Naive thymus-derived CD4-positive, alpha-beta T cell (primary cell): ENCODE data around the gene SURF1. TPM values are rescaled to one million over a fixed set of nuclear protein-coding genes. Genes with fewer than 3 reads are reported as not detected.

Experiments
- ATAC-seq: fragments of 150-1000 bp; cut with Tn5 transposase; 2 replicates; pipeline ENCODE4 v1.10.0; 2021; ENCODE audit warnings: mild to moderate bottlenecking, moderate library complexity
- CTCF ChIA-PET: fragments of 350-600 bp; sonication (Branson Sonifier 250); formaldehyde crosslinking; loops from one replicate; lab custom pipeline; 2021; ENCODE audit warnings: antibody characterized with exemption; lab: Charles Lee
- POLR2A ChIA-PET: fragments of 350-600 bp; sonication (Branson Sonifier 250); formaldehyde crosslinking; loops from one replicate; lab custom pipeline; 2021; ENCODE audit warnings: antibody characterized with exemption, inconsistent platforms; lab: Charles Lee
- DNase-seq, 9 donors: peaks; one replicate each; pipeline versions ENCODE4 v3.0.0 to v3.0.0-alpha.2; 2020 to 2022; ENCODE audit warnings: mixed read lengths in 1 of 9
- H3K27ac ChIP-seq: one replicate; pipeline ENCODE4 v1.7.0; 2013; ENCODE audit warnings: mild to moderate bottlenecking, low read depth, low read length, moderate library complexity
- H3K27me3 ChIP-seq, 2 donors: one replicate each; pipeline ENCODE4 v1.7.0; 2013; ENCODE audit warnings: low read length in 2 of 2, mild to moderate bottlenecking in 2 of 2, moderate library complexity in 2 of 2; ENCODE audit not compliant: control insufficient read depth in 2 of 2, insufficient read depth in 2 of 2
- H3K36me3 ChIP-seq, 3 experiments: 1 replicate in 2 of 3; 2 replicates in 1 of 3; pipeline ENCODE4 v1.7.0; 2013; ENCODE audit warnings: low read length in 3 of 3, mild to moderate bottlenecking in 3 of 3, moderate library complexity in 1 of 3; ENCODE audit not compliant: insufficient read depth in 3 of 3, control insufficient read depth in 2 of 3
- H3K4me1 ChIP-seq, 2 donors: one replicate each; pipeline ENCODE4 v1.7.0; 2013; ENCODE audit warnings: low read length in 2 of 2, mild to moderate bottlenecking in 2 of 2, moderate library complexity in 1 of 2; ENCODE audit not compliant: control insufficient read depth in 2 of 2, insufficient read depth in 2 of 2
- H3K4me3 ChIP-seq: 2 replicates; pipeline ENCODE4 v1.7.0; 2013; ENCODE audit warnings: mild to moderate bottlenecking, low read length
- H3K9me3 ChIP-seq, 3 experiments: 1 replicate in 2 of 3; 2 replicates in 1 of 3; pipeline ENCODE4 v1.7.0; 2013; ENCODE audit warnings: low read length in 3 of 3; ENCODE audit not compliant: control insufficient read depth in 2 of 3
- H3K27ac Mint-ChIP-seq, 9 donors: one replicate each; pipeline ENCODE4 v1.8.0; 2020 to 2022; ENCODE audit warnings: mixed read lengths in 9 of 9, mild to moderate bottlenecking in 8 of 9, moderate library complexity in 5 of 9, inconsistent platforms in 2 of 9
- H3K27me3 Mint-ChIP-seq, 5 donors: one replicate each; pipeline ENCODE4 v1.8.0; 2021 to 2022; ENCODE audit warnings: mixed read lengths in 5 of 5, mild to moderate bottlenecking in 1 of 5
- H3K36me3 Mint-ChIP-seq, 5 donors: one replicate each; pipeline ENCODE4 v1.8.0; 2020 to 2022; ENCODE audit warnings: mixed read lengths in 5 of 5, mild to moderate bottlenecking in 3 of 5, inconsistent platforms in 1 of 5
- H3K4me1 Mint-ChIP-seq, 7 donors: one replicate each; pipeline ENCODE4 v1.8.0; 2020 to 2022; ENCODE audit warnings: mixed read lengths in 7 of 7, mild to moderate bottlenecking in 3 of 7, inconsistent platforms in 1 of 7
- H3K4me3 Mint-ChIP-seq, 10 donors: one replicate each; pipeline ENCODE4 v1.8.0; 2020 to 2022; ENCODE audit warnings: mild to moderate bottlenecking in 10 of 10, mixed read lengths in 10 of 10, moderate library complexity in 6 of 10, inconsistent platforms in 2 of 10
- H3K9me3 Mint-ChIP-seq, 11 donors: one replicate each; pipeline ENCODE4 v1.8.0; 2020 to 2022; ENCODE audit warnings: mixed read lengths in 11 of 11, mild to moderate bottlenecking in 4 of 11, inconsistent platforms in 1 of 11, moderate library complexity in 1 of 11
- intact Hi-C, 2 donors: fragments of 100-400 bp; cut with micrococcal nuclease; formaldehyde crosslinking; loops; one replicate each; pipeline ENCODE4 v1.15.1; 2023
- polyA plus RNA-seq, 2 donors: library from polyadenylated mRNA; unstranded; fragments of 300-500 nt; fragmentation: Illumina TruSeq; gene quantifications; one replicate each; pipeline ENCODE4 v1.2.3, GENCODE V29; 2021
- total RNA-seq, 6 experiments: library from RNA in 5 of 6; stranded (reverse) in 5 of 6; gene quantifications; 1 replicate in 5 of 6; 2 replicates in 1 of 6; pipeline ENCODE4 v1.2.3 and lab custom pipeline; 2021 to 2026

The SURF1 gene
- total and polyA plus RNA-seq, 7 experiments from 2014 or later, result 40.5 to 128 (median 53.3) TPM

DNA sequence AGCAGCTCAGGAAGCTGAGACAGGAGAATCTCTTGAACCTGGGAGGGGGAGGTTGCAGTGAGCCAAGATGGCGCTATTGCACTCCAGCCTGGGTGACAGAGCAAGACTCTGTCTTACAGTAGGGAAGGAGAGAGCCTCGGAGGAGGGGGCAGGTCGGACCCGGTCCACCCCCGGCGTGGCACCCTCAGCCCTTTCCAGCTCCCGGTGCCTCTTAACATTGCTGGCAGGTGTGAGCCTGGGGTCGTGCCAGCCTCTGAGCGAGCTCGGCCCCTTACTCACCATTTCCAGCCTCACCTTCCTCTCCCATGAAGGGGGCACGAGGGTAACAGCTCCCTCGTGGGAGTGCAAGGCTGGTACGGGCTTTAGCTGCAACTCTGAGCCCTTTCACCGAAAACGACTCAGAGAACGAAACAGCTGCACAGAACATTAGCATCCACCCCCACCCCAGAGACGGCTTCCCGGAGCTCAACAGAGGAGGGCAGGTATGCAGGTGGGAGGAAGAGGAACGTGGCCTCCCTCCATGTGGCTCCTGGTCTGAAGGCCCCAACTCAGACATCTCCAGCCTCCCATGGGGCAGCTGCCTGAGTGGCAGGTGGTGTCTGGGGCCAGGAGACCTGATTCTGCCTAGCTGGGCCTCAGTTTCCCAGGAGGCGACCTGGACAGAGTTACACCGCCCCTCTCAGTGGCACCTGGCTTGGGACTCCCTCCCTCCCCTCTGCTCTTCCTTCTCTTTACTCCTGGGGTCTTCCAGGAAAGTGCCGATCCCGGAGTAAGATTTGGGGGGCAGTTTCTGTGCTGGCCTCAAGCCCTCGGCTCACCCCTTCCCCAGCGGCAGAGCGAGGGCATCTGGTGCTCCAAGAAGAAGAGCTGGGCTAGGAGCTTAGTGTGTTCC is 52.8 kb downstream of the SURF1 start:
- DNase-seq (no peak), ATAC-seq (no peak)
- peaks cover 0 to 2% (median 0%) of the 10 kb centered on the region in 11 donors for H3K9me3 Mint-ChIP-seq
- H3K4me3 ChIP-seq, result no peak overlapping the region
- no peaks in the 10 kb centered on the region for H3K9me3 ChIP-seq
- ChIA-PET POLR2A (no interaction called here), CTCF (no interaction called here)
- H3K36me3 ChIP-seq, result no peaks in the 10 kb centered on the region
- H3K4me3 Mint-ChIP-seq, result no peak overlapping the region
- intact Hi-C loops, result no loop called here
- peaks cover under 1 to 10% (median 6%) of the 10 kb centered on the region in 5 donors for H3K27me3 Mint-ChIP-seq
- H3K27me3 ChIP-seq, result no peaks in the 10 kb centered on the region
- H3K27ac Mint-ChIP-seq, result no peak overlapping the region
- no peaks in the 10 kb centered on the region for H3K4me1 ChIP-seq
- no peaks in the 10 kb centered on the region for H3K36me3 Mint-ChIP-seq
- H3K4me1 Mint-ChIP-seq, result no peaks in the 10 kb centered on the region
- no peak overlapping the region for H3K27ac ChIP-seq

Other genes starting within 250 kb of the SURF1 start
- 100 to 1,000 TPM in 2 of 5 experiments, 10 to 100 TPM in 3; 73.9 to 123 (median 79.7) TPM for gene RALGDS, start 235.2 kb downstream of the SURF1 start, total RNA-seq
- gene RALGDS, start 235.2 kb downstream of the SURF1 start, polyA plus RNA-seq, result 10 to 100 TPM; 17.8 to 35.7 TPM
- gene GBGT1, start 192.6 kb downstream of the SURF1 start, total RNA-seq, result 10 to 100 TPM in 2 of 5 experiments, 1 to 10 TPM in 3; 3.4 to 14.8 (median 5.5) TPM
- under 1 TPM in 1 of 2 donors, not detected in 1; 0.14 TPM for gene GBGT1, start 192.6 kb downstream of the SURF1 start, polyA plus RNA-seq
- not detected for gene OBP2B, start 147.2 kb downstream of the SURF1 start, total RNA-seq
- not detected for gene OBP2B, start 147.2 kb downstream of the SURF1 start, polyA plus RNA-seq
- gene ABO, start 81.3 kb downstream of the SURF1 start, total RNA-seq, result 1 to 10 TPM in 2 of 5 experiments, not detected in 3; 1.7 to 3.3 TPM
- not detected for gene ABO, start 81.3 kb downstream of the SURF1 start, polyA plus RNA-seq
- 10 to 100 TPM; 15.4 to 33.5 (median 23.4) TPM for gene SURF6, start 20.3 kb downstream of the SURF1 start, total RNA-seq
- gene SURF6, start 20.3 kb downstream of the SURF1 start, polyA plus RNA-seq, result 10 to 100 TPM in 1 of 2 donors, 1 to 10 TPM in 1; 9.8 to 18.7 TPM
- 10 to 100 TPM; 26.5 to 44.6 (median 32.8) TPM for gene MED22, start 8.4 kb downstream of the SURF1 start, total RNA-seq
- gene MED22, start 8.4 kb downstream of the SURF1 start, polyA plus RNA-seq, result 10 to 100 TPM; 13.5 to 20.2 TPM
- 1,000 to 10,000 TPM; 2,002 to 2,815 (median 2,428) TPM for gene RPL7A, start 8.3 kb downstream of the SURF1 start, total RNA-seq
- gene RPL7A, start 8.3 kb downstream of the SURF1 start, polyA plus RNA-seq, result 1,000 to 10,000 TPM; 1,347 to 1,421 TPM
- 10 to 100 TPM; 15.0 to 23.5 (median 15.6) TPM for gene SURF2, start 63 bp upstream of the SURF1 start, total RNA-seq
- gene SURF2, start 63 bp upstream of the SURF1 start, polyA plus RNA-seq, result 10 to 100 TPM; 28.1 to 44.5 TPM
- 100 to 1,000 TPM in 1 of 5 experiments, 10 to 100 TPM in 4; 72.5 to 196 (median 75.1) TPM for gene SURF4, start 19.6 kb upstream of the SURF1 start, total RNA-seq
- gene SURF4, start 19.6 kb upstream of the SURF1 start, polyA plus RNA-seq, result 100 to 1,000 TPM in 1 of 2 donors, 10 to 100 TPM in 1; 99.5 to 121 TPM
- gene STKLD1, start 19.9 kb upstream of the SURF1 start, total RNA-seq, result 1 to 10 TPM; 1.1 to 1.8 (median 1.5) TPM
- under 1 TPM in 1 of 2 donors, not detected in 1; 0.78 TPM for gene STKLD1, start 19.9 kb upstream of the SURF1 start, polyA plus RNA-seq
- 10 to 100 TPM; 17.8 to 44.1 (median 28.6) TPM for gene REXO4, start 61.5 kb upstream of the SURF1 start, total RNA-seq
- gene REXO4, start 61.5 kb upstream of the SURF1 start, polyA plus RNA-seq, result 10 to 100 TPM; 14.0 to 29.9 TPM
- 1 to 10 TPM; 1.6 to 3.1 (median 2.5) TPM for gene ADAMTS13, start 65.9 kb upstream of the SURF1 start, total RNA-seq
- gene ADAMTS13, start 65.9 kb upstream of the SURF1 start, polyA plus RNA-seq, result under 1 TPM; 0.07 to 0.35 TPM
- 1 to 10 TPM in 4 of 5 experiments, under 1 TPM in 1; 0.56 to 4.7 (median 3.1) TPM for gene CACFD1, start 103.5 kb upstream of the SURF1 start, total RNA-seq
- 1 to 10 TPM; 2.5 to 3.7 TPM for gene CACFD1, start 103.5 kb upstream of the SURF1 start, polyA plus RNA-seq
- 10 to 100 TPM in 1 of 5 experiments, 1 to 10 TPM in 4; 2.4 to 34.7 (median 3.6) TPM for gene SLC2A6, start 122.6 kb upstream of the SURF1 start, total RNA-seq
- 1 to 10 TPM; 2.6 TPM for gene SLC2A6, start 122.6 kb upstream of the SURF1 start, polyA plus RNA-seq
- not detected for gene MYMK, start 168.5 kb upstream of the SURF1 start, total RNA-seq
- not detected for gene MYMK, start 168.5 kb upstream of the SURF1 start, polyA plus RNA-seq
- gene ADAMTSL2, start 178.2 kb upstream of the SURF1 start, total RNA-seq, result 1 to 10 TPM in 1 of 5 experiments, under 1 TPM in 3, not detected in 1; 0.69 to 2.7 (median 0.81) TPM
- under 1 TPM; 0.16 to 0.19 TPM for gene ADAMTSL2, start 178.2 kb upstream of the SURF1 start, polyA plus RNA-seq